OCI-LY1 (cell line): ENCODE results near the gene TSGA10.
"Not testable (repeated sequence)": the region's sequence is repeated elsewhere in the genome, so short reads cannot be mapped to it uniquely, and the experiment has no call there.

ENCODE experiments used
- H2AFZ ChIP-seq: fragments of 200-600 bp; sonication (generic), shearing (Covaris generic); 2 replicates; pipeline ENCODE4 v1.6.0; 2014; ENCODE audit warnings: antibody characterized with exemption, mild to moderate bottlenecking, low read length
- H3F3A ChIP-seq: fragments of 200-600 bp; sonication (generic), shearing (Covaris generic); 2 replicates; pipeline ENCODE4 v1.6.0; 2014; ENCODE audit warnings: mild to moderate bottlenecking, antibody characterized with exemption, low read length, moderate library complexity; ENCODE audit not compliant: insufficient read depth
- H3K27ac ChIP-seq: fragments of 200-600 bp; sonication (generic); 2 replicates; pipeline ENCODE4 v1.5.1; 2014; ENCODE audit warnings: low read length, mixed run types, mild to moderate bottlenecking, low read depth; ENCODE audit not compliant: poor library complexity, severe bottlenecking
- H3K27me3 ChIP-seq: fragments of 200-600 bp; sonication (generic); 2 replicates; pipeline ENCODE4 v1.6.0; 2014; ENCODE audit warnings: antibody characterized with exemption, mild to moderate bottlenecking, low read length, moderate library complexity; ENCODE audit not compliant: insufficient read depth
- H3K36me3 ChIP-seq: fragments of 200-600 bp; sonication (generic); 2 replicates; pipeline ENCODE4 v1.6.1; 2014; ENCODE audit warnings: mild to moderate bottlenecking, antibody characterized with exemption, low read length, moderate library complexity, mixed read lengths; ENCODE audit not compliant: insufficient read depth
- H3K4me1 ChIP-seq: fragments of 200-600 bp; sonication (generic); 2 replicates; pipeline ENCODE4 v1.5.1; 2014; ENCODE audit warnings: mild to moderate bottlenecking, low read length, moderate library complexity; ENCODE audit not compliant: insufficient read depth, severe bottlenecking
- H3K4me2 ChIP-seq: fragments of 200-600 bp; sonication (generic), shearing (Covaris generic); 2 replicates; pipeline ENCODE4 v1.6.1; 2014; ENCODE audit warnings: low read length
- H3K4me3 ChIP-seq: fragments of 200-600 bp; sonication (generic); 2 replicates; pipeline ENCODE4 v1.5.1; 2014; ENCODE audit warnings: low read length, low read depth, mild to moderate bottlenecking, mixed read lengths; ENCODE audit not compliant: poor library complexity, severe bottlenecking
- H3K79me2 ChIP-seq: fragments of 200-600 bp; shearing (Covaris generic); 2 replicates; pipeline ENCODE4 v1.6.1; 2016; ENCODE audit warnings: mixed run types, low read length, mixed read lengths; ENCODE audit not compliant: insufficient read depth
- H3K9ac ChIP-seq: fragments of 200-600 bp; sonication (generic), shearing (Covaris generic); 2 replicates; pipeline ENCODE4 v1.6.1; 2014; ENCODE audit warnings: mild to moderate bottlenecking, low read length, mixed read lengths
- H3K9me2 ChIP-seq: fragments of 200-600 bp; sonication (generic), shearing (Covaris generic); 2 replicates; pipeline ENCODE4 v1.6.1; 2014; ENCODE audit warnings: low read depth, mild to moderate bottlenecking, low read length, mixed read lengths
- H3K9me3 ChIP-seq: fragments of 200-600 bp; shearing (Covaris generic); 2 replicates; pipeline ENCODE4 v1.6.1; 2014; ENCODE audit warnings: low read length, mixed read lengths
- H4K20me1 ChIP-seq: fragments of 200-600 bp; sonication (generic), shearing (Covaris generic); 2 replicates; pipeline ENCODE4 v1.6.0; 2016; ENCODE audit warnings: mild to moderate bottlenecking, low read length; ENCODE audit not compliant: insufficient read depth
- EZH2 ChIP-seq: fragments of 200-600 bp; sonication (generic), shearing (Covaris generic); IDR thresholded peaks from 2 replicates; pipeline ENCODE4 v1.8.0; 2017; ENCODE audit warnings: borderline replicate concordance, mixed run types, mild to moderate bottlenecking, antibody characterized with exemption, low read length, moderate library complexity, mixed read lengths
- TF ChIP-seq, protein P1 (sequence below): fragments of 200-600 bp; sonication (generic), shearing (Covaris generic); IDR thresholded peaks from 2 replicates; pipeline ENCODE4 v1.5.1; 2017; ENCODE audit warnings: mild to moderate bottlenecking, antibody characterized with exemption, low read length, moderate library complexity, mixed read lengths

TSGA10 gene

DNA sequence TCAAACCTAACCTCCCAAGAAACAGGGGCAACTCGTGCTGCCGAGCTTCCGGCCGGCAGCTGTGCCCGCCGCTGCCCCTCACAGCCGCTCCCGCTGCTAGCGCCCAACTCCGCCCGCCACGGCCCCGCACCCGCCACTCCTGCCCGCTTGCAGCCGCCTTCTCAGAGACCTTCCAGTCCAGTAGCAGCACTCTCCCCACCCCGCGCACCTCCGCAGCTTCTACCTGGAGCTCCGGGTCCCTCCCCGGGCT, 14.0 kb downstream of the TSGA10 start:
- Histone ChIP-seq H3K4me2 (peak overlapping the region; percentile 85), H3K79me2 (0 out of 2 replicates have a peak, but pooled peaks cover 3% of the 10 kb centered on the region), H4K20me1 (no peaks in the 10 kb centered on the region), H3F3A (no peaks in the 10 kb centered on the region), H3K36me3 (no peaks in the 10 kb centered on the region), H3K27me3 (no peaks in the 10 kb centered on the region), H3K9me2 (no peaks in the 10 kb centered on the region), H2AFZ (0 out of 2 replicates have a peak overlapping the region, but pooled peaks have one; percentile 53), H3K4me1 (peaks cover 22% of the 10 kb centered on the region), H3K9me3 (no peaks in the 10 kb centered on the region), H3K27ac (peak overlapping the region; percentile 43), H3K4me3 (peak overlapping the region; percentile 84), H3K9ac (peak overlapping the region; percentile 77)
- no peak for TF ChIP-seq EZH2
- TF ChIP-seq, protein P1, sequence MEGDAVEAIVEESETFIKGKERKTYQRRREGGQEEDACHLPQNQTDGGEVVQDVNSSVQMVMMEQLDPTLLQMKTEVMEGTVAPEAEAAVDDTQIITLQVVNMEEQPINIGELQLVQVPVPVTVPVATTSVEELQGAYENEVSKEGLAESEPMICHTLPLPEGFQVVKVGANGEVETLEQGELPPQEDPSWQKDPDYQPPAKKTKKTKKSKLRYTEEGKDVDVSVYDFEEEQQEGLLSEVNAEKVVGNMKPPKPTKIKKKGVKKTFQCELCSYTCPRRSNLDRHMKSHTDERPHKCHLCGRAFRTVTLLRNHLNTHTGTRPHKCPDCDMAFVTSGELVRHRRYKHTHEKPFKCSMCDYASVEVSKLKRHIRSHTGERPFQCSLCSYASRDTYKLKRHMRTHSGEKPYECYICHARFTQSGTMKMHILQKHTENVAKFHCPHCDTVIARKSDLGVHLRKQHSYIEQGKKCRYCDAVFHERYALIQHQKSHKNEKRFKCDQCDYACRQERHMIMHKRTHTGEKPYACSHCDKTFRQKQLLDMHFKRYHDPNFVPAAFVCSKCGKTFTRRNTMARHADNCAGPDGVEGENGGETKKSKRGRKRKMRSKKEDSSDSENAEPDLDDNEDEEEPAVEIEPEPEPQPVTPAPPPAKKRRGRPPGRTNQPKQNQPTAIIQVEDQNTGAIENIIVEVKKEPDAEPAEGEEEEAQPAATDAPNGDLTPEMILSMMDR = no peak

DNA sequence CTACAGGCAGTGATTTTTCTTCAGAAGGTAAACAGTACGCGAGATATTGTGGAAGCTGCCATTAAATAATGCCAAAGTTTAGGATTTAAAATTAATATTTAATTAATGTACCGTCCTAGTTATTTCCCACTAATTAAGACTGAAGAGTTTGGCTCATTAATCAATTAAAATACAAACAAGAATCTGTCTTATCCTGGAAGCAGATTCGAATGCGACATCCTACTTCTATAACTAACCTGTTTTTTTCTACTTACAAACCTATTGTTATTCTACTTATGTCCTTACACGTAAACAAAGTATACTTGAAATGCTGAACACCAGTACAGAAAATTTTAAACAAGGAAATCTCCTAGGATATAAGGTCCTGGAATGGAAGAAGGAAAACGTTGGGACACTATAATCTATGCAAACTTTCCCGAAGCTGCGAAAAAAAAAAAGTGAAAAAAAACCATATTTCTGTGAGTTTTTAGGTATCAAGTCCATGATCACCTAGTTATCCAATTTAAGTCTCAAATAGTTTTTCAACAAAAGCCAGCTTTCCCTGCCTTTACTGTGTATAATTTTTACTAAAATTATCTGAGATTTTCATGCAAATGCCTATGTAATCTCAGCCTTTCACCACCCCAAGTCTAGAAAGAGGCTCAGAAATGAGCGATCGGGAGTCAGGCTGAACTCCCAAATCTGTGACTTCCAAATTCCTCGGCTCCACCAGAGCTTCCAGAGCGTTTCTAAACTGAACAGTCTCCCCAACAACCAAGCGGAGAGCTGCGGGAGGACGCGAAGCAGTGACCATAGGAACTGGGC, 14.5 kb downstream of the TSGA10 start:
- Histone ChIP-seq H3K4me1 (peaks cover 22% of the 10 kb centered on the region), H3K36me3 (no peaks in the 10 kb centered on the region), H3K79me2 (0 out of 2 replicates have a peak, but pooled peaks cover 3% of the 10 kb centered on the region), H4K20me1 (no peaks in the 10 kb centered on the region), H3K4me3 (peak overlapping the region; percentile 84), H3K9ac (peak overlapping the region; percentile 77), H3K9me2 (no peaks in the 10 kb centered on the region), H3F3A (no peaks in the 10 kb centered on the region), H3K4me2 (peak overlapping the region; percentile 85), H3K27me3 (no peaks in the 10 kb centered on the region), H2AFZ (0 out of 2 replicates have a peak overlapping the region, but pooled peaks have one; percentile 53), H3K9me3 (no peaks in the 10 kb centered on the region), H3K27ac (peak overlapping the region; percentile 43)
- TF ChIP-seq, protein P1 = no peak
- TF ChIP-seq EZH2 = no peak

DNA sequence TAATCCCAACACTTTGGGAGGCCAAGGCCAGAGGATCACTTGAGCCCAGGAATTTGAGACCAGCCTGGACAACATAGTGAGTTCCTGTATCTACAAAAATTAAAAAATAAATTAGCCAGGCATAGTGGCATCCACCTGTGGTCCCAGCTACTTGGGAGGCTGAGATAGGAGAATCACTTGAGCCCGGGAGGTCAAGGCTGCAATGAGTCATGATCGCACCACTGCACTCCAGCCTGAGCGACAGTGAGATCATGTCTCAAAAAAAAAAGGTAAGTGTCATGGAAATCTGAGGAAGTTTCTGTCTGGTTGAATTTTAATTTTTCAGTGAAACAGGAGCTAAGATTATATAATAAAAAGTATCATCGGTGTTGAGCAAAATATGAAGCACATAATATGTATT, 15.7 kb downstream of the TSGA10 start:
- Histone ChIP-seq H3K27me3 (no peaks in the 10 kb centered on the region), H2AFZ (no peak overlapping the region), H3K4me1 (peaks cover 22% of the 10 kb centered on the region), H3K9me3 (no peaks in the 10 kb centered on the region), H3F3A (no peaks in the 10 kb centered on the region), H3K9me2 (no peaks in the 10 kb centered on the region), H3K4me2 (no peak overlapping the region), H3K27ac (no peak overlapping the region), H3K4me3 (no peak overlapping the region), H3K9ac (no peak overlapping the region), H4K20me1 (no peaks in the 10 kb centered on the region), H3K79me2 (0 out of 2 replicates have a peak, but pooled peaks cover 3% of the 10 kb centered on the region), H3K36me3 (no peaks in the 10 kb centered on the region)
- TF ChIP-seq, protein P1 = no peak
- no peak for TF ChIP-seq EZH2

DNA sequence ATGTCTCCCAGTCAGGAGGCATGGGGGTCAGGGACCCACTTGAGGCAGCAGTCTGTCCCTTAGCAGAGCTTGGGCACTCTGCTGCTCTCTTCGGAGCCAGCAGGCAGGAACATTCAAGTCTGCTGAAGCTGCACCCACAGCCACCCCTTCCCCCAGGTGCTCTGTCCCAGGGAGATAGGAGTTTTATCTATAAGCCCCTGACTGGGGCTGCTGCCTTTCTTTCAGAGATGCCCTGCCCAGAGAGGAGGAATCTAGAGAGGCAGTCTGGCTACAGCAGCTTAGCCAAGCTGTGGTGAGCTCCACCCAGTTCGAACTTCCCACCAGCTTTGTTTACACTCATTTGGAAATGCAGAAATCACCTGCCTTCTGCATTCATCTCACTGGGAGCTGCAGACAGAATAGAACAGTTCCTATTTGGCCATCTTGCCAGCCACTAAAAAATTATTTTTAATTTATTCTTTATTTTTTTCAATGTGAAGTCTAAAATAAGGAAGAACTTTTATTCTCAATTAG, 19.6 kb downstream of the TSGA10 start:
- H3K9me2 ChIP-seq, H3K9me3 ChIP-seq, H4K20me1 ChIP-seq, H3K27me3 ChIP-seq, H3K4me2 ChIP-seq, H2AFZ ChIP-seq, H3K9ac ChIP-seq, H3F3A ChIP-seq, H3K36me3 ChIP-seq, H3K79me2 ChIP-seq, H3K4me3 ChIP-seq, H3K27ac ChIP-seq, H3K4me1 ChIP-seq: not testable (repeated sequence)
